ENCODE results near the gene ZBTB7C. TPM values are rescaled to one million over a fixed set of nuclear protein-coding genes. Genes with fewer than 3 reads are reported as not detected.

The ZBTB7C gene
- total and polyA plus RNA-seq, 8 donors = 1.7 to 8.7 (median 2.7) TPM

DNA sequence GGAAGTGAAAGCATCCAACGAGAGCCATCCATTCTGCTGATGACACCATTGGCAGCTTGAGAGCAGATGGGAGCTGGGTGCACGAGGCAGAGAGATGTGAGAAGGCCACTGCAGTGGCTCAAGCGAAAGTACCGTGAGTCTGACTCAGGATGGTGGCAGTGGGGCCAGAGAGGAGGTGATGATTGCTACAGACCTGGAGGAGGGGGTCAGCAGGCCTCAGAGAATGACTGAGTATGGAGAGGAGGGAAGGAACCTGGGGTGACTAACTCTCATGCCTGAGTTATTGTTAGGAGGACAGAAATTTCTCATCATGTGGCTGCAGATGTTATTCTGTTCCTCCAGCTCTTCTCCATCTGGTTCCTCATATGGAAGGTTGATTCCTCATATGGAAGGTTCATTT, 8.8 kb upstream of the ZBTB7C start:
- H3K4me3 ChIP-seq = no peak overlapping the region
- intact Hi-C loops (cut with DNase I) = no loop called here
- H3K4me1 ChIP-seq = peaks cover 0 to 3% of the 10 kb centered on the region in 2 donors
- DNase-seq (no peak), ATAC-seq (no peak)
- H3K27ac ChIP-seq = no peak overlapping the region
- TF ChIP-seq, protein P1, sequence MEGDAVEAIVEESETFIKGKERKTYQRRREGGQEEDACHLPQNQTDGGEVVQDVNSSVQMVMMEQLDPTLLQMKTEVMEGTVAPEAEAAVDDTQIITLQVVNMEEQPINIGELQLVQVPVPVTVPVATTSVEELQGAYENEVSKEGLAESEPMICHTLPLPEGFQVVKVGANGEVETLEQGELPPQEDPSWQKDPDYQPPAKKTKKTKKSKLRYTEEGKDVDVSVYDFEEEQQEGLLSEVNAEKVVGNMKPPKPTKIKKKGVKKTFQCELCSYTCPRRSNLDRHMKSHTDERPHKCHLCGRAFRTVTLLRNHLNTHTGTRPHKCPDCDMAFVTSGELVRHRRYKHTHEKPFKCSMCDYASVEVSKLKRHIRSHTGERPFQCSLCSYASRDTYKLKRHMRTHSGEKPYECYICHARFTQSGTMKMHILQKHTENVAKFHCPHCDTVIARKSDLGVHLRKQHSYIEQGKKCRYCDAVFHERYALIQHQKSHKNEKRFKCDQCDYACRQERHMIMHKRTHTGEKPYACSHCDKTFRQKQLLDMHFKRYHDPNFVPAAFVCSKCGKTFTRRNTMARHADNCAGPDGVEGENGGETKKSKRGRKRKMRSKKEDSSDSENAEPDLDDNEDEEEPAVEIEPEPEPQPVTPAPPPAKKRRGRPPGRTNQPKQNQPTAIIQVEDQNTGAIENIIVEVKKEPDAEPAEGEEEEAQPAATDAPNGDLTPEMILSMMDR (IDR thresholded peaks at IDR 0.05) = no peak
- H3K9me3 ChIP-seq = no peaks in the 10 kb centered on the region
- H3K27me3 ChIP-seq = peaks cover 7 to 43% of the 10 kb centered on the region in 2 donors
- no peaks in the 10 kb centered on the region for H3K36me3 ChIP-seq

DNA sequence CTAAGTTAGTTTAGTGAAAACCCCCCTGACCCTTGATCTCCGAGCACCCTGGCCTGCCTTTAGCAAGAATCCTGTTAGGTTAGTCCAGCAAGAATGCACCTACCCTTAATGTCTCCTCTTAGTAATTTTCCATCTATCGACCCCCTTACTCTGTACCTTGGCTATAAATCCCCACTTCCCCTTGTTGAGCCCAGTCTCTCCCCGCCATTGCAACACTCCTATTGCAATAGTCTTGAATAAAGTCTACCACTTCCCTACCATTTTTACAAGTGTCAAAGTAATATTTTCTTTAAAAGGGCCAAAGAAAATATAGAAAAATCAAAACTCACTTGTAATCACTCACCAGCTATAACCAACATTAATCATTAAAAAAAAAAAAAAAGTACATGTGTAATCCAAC, 4.2 kb upstream of the ZBTB7C start:
- DNase-seq (no peak), ATAC-seq (no peak)
- Histone ChIP-seq H3K27me3 (peaks cover 17 to 71% of the 10 kb centered on the region in 2 donors), H3K9me3 (no peaks in the 10 kb centered on the region), H3K27ac (no peak overlapping the region), H3K36me3 (no peaks in the 10 kb centered on the region), H3K4me3 (no peak overlapping the region), H3K4me1 (peaks cover 0 to 15% of the 10 kb centered on the region in 2 donors)
- TF ChIP-seq, protein P1 (IDR thresholded peaks at IDR 0.05) = no peak
- intact Hi-C loops (cut with DNase I) = no loop called here

DNA sequence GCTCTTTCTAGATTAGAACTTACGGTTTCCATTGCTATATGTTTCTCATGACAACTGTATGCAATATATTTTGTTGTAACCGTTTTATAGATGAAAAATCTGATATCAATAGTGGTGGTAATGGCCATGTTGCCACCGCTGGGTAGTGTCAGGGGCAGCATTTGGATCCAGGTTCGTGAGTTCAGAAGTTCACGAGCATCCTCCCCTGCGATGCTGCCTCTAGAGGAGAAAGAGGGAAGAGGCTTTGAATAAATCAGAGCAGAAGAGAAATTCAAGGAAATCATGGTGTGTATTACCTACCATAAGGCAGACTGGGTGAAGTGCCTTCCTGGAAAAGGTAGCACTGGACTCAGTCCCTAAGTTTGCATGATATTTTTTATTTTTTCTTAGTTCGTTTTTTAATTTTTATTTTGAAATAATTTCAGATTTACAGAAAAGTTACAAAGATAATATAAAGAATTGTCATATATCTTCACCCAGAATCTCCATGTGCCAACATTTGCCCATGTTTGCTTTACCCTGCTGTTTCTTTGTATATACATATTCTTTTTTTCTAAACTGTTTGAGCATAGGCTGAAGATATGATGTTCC, 3.3 kb upstream of the ZBTB7C start:
- H3K27ac ChIP-seq = no peak overlapping the region
- no peaks in the 10 kb centered on the region for H3K9me3 ChIP-seq
- H3K27me3 ChIP-seq = peaks cover 24 to 80% of the 10 kb centered on the region in 2 donors
- TF ChIP-seq, protein P1 (IDR thresholded peaks at IDR 0.05) = peak; percentile 46 to 66
- no peaks in the 10 kb centered on the region for H3K36me3 ChIP-seq
- peaks cover 0 to 22% of the 10 kb centered on the region in 2 donors for H3K4me1 ChIP-seq
- H3K4me3 ChIP-seq = no peak overlapping the region
- DNase-seq = no peak
- no peak for ATAC-seq
- intact Hi-C loops (cut with DNase I) = no loop called here

DNA sequence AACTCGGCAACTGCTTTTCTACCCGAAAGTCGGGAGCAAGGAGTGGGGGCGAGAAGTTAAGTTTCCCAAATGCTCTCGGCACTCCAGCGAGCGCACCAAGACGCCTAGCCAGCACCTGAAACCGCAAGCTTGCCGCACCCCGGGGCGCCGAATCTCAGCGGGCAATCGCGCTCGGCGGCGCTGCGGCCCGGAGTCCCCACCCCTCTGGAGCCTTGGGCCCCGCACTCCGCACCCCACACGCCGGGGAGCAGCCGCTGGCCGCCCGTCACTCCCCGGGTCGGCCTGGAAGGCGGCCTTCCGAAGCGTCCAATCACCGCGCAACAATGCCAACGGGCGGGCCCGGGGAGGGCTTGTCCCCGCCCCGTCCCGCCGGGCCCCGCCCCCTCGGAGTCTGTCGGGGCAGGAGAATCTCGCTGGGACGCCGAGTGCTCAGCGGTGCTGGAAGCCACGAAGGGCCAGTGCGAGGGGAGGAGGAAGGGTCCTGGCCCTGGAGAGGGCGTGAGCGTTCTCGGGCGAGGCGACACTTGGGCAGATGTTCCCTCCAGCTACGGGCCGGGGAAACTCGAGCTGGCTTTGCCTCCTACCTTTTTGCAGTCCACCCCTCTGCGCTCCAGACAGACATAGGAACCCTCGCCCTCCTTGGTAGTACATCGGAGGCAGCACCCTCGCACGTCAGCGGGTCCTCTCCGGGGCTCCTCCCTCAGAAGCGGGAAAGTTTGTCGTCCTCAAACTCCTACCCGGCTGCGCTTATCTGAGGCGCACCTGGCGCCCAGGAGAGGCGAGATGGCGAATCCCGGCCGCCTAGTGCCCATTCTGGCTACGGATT, 1.1 kb upstream of the ZBTB7C start:
- intact Hi-C loops (cut with DNase I) = no loop called here
- TF ChIP-seq, protein P1 (IDR thresholded peaks at IDR 0.05) = no peak
- ATAC-seq (peak; percentile 98), DNase-seq (peak; percentile 81 to 96 (median 93))
- Histone ChIP-seq H3K27me3 (peaks cover 32 to 90% of the 10 kb centered on the region in 2 donors), H3K9me3 (no peaks in the 10 kb centered on the region), H3K4me3 (peak overlapping the region; percentile 82 to 83), H3K27ac (peak overlapping the region; percentile 58 to 68), H3K4me1 (peaks cover 0 to 22% of the 10 kb centered on the region in 2 donors), H3K36me3 (no peaks in the 10 kb centered on the region)

DNA sequence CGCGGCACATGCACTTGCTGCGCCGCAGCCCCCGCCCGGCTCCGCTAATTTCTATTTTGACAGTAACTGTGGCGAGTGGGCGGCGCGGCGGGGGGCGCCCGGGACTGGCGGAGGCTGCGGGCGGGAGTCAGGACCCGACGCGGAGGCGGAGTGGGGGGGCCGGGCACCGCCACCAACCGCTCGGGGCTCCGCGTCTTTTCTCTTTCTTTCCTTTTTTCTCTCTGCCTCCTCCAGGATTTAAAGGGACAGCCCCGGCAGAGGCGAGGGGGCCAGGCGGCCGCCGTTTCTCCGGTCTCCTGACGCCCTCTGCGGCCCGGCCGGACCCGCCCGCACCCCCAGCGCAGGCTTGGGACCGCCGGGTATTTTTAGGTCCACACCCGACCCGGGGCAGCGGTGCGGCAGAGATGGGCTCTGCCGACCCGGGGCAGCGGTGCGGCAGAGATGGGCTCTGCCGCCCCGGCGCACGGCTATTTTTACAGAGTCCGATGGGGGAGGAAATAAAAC, 460 bp upstream of the ZBTB7C start:
- TF ChIP-seq, protein P1 (IDR thresholded peaks at IDR 0.05) = no peak
- peak overlapping the region; percentile 82 to 83 for H3K4me3 ChIP-seq
- peaks cover 32 to 90% of the 10 kb centered on the region in 2 donors for H3K27me3 ChIP-seq
- peaks cover 0 to 22% of the 10 kb centered on the region in 2 donors for H3K4me1 ChIP-seq
- ATAC-seq (peak; percentile 61), DNase-seq (peak in 1 of 4 donors; percentile 83)
- H3K9me3 ChIP-seq = no peaks in the 10 kb centered on the region
- H3K36me3 ChIP-seq = no peaks in the 10 kb centered on the region
- intact Hi-C loops (cut with DNase I) = no loop called here
- peak overlapping the region; percentile 58 to 68 for H3K27ac ChIP-seq

Data from left lung (tissue), 10 donors.